OCI-LY3 (cell line): Measurements from ENCODE around the gene RRP1.

Source experiments
- EZH2phosphoT487 ChIP-seq: fragments of 200-600 bp; shearing (Covaris generic); IDR thresholded peaks from 2 replicates; pipeline ENCODE4 v1.6.1; 2018; ENCODE audit warnings: antibody characterized with exemption, mixed run types, low read depth
- TF ChIP-seq, protein P1 (sequence below): fragments of 200-600, 300-600 bp; sonication (generic); IDR thresholded peaks from 2 replicates; pipeline ENCODE4 v1.5.1; 2014; ENCODE audit warnings: antibody characterized with exemption, low read length, low read depth

DNA sequence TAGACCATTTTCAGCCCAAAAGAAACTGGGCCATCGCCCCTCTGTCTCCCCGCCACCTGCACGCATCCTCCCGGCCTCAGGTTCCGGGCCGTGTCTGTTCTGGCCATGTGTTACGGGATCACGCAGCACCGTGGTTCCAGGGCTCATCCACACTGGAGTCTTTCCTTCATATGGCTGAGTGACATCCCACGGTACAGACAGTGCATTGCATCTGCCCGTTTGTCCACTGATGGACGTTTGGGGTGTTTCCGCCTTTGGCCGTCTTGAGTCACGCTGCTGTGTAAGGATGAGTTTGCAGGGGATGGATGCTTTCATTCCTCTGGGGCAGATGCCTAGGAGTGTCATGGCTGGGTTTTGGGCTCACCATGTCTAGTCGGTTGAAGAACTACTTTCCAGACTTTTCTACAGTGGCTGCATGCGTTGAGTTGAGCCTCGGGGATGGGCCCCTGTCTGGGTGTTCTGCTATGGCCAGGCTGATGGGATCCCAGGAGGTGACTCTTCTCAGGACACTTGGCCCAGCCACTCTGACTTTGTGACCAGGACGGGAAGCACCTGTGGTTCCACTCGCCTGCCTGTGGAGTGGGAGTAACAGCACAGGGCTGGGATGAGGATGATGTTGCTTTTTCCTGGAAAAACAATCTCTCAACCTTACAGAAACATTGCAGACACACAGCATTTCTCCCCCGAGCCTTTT is 16.8 kb downstream of the RRP1 start:
- TF ChIP-seq, protein P1, sequence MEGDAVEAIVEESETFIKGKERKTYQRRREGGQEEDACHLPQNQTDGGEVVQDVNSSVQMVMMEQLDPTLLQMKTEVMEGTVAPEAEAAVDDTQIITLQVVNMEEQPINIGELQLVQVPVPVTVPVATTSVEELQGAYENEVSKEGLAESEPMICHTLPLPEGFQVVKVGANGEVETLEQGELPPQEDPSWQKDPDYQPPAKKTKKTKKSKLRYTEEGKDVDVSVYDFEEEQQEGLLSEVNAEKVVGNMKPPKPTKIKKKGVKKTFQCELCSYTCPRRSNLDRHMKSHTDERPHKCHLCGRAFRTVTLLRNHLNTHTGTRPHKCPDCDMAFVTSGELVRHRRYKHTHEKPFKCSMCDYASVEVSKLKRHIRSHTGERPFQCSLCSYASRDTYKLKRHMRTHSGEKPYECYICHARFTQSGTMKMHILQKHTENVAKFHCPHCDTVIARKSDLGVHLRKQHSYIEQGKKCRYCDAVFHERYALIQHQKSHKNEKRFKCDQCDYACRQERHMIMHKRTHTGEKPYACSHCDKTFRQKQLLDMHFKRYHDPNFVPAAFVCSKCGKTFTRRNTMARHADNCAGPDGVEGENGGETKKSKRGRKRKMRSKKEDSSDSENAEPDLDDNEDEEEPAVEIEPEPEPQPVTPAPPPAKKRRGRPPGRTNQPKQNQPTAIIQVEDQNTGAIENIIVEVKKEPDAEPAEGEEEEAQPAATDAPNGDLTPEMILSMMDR: no peak
- no peak for TF ChIP-seq EZH2phosphoT487
